Hematopoietic multipotent progenitor cell treated with erythropoietin and hydrocortisone succinate and interleukin-3 and kit ligand, for 15 days (in vitro differentiated cells): Measurements from ENCODE around the gene CDYL2.
"Not testable (repeated sequence)": the region's sequence is repeated elsewhere in the genome, so short reads cannot be mapped to it uniquely, and the experiment has no call there.

Source experiments
- DNase-seq: peaks from one replicate; pipeline ENCODE4 v3.0.0-alpha.2; 2015; ENCODE audit warnings: low spot score

Gene CDYL2, protein sequence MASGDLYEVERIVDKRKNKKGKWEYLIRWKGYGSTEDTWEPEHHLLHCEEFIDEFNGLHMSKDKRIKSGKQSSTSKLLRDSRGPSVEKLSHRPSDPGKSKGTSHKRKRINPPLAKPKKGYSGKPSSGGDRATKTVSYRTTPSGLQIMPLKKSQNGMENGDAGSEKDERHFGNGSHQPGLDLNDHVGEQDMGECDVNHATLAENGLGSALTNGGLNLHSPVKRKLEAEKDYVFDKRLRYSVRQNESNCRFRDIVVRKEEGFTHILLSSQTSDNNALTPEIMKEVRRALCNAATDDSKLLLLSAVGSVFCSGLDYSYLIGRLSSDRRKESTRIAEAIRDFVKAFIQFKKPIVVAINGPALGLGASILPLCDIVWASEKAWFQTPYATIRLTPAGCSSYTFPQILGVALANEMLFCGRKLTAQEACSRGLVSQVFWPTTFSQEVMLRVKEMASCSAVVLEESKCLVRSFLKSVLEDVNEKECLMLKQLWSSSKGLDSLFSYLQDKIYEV

DNA sequence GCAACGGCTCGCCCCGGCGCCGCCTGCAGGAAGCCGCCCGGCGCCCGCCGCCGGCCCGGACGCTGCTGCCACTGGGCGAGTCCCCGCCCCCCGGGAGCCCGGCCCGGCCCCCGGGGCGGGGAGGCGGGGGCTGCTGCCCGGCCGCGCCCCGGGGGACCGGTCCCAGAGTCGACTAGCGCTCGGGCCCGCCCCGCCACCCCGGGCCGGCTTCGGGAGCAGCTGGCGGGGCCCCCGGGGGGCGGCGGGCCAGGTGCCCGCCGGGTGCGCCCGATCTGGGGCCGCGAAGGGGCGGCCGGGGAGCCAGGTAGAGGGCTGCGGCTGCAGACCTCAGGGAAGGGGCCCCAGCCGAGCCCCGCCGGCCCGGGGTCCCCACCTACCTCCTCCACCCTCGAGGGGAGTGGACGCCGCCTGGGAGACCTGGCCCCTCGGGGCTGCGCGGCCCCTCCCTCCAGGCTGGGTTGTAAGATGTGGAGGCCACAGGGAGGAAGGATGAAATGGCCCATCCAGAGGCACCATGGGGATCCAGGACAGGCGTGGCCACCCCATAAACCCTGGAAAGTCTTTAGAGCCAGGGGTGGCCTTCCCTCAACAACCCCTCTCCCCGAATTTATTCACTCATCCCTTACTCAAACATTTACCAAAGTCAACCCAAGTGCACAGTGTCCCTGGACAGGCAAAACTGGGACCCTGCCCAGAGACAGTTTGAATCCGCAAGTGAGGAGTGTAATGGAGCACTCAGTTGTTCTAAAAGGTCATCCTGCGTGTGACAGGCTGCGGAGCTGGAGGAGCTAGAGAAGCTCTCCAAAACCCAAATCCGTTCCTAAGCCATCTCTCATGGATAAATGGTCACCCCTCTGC is at the start of gene CDYL2:
Gene CDYL2 (minus strand): TSS at position 73 of the 858 bp plus-strand sequence. CDS start 425 bp downstream, outside the sequence.
- DNase-seq = no peak

DNA sequence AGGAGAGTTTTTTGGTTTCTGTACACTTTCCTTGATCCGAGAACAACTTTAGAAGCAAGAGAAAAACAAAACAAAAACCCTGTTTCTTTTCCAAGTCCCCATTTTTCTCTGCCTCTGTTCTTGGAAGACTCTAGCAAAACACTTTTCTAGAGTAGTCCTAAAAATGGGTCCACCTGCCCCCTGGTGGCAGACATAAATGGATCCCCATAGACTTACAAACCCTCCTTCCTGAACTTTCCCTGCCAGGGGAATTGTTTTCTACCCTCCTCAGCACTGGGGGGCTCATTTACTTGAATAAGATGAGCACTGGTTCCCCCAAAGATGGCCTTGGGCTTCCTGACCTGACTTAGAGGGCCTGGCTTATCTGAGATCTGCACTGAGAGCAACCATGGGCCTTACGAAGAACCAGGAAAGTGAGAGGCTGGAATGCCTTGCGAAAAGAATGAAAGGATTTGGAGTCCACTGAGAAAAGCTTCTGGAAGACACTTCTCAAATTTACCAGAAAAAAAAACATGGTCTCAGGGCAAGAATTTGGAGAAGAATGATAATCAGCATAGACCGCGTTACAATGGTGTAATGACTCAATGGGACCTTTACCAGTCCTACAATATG is 48.0 kb upstream of the CDYL2 start:
- no peak for DNase-seq

DNA sequence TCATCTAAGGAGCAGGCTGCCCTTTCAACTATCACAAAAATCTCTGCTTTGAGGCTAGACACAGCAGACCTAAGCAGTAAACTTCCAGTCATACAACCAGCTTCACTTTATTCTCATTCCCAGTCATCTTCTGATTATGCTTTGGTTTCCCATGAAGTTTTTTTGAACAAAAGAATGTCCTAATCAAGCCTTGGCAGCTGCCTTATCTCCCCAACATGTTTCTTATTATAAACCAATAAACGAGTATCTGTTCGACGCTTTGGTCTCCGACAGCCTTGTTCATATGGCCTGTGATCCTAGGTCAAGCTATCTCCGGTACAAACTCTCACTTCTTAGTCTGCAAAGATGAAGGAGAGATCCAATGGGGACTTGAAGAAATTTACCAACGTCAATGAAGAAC is 47.4 kb upstream of the CDYL2 start:
- DNase-seq = no peak

DNA sequence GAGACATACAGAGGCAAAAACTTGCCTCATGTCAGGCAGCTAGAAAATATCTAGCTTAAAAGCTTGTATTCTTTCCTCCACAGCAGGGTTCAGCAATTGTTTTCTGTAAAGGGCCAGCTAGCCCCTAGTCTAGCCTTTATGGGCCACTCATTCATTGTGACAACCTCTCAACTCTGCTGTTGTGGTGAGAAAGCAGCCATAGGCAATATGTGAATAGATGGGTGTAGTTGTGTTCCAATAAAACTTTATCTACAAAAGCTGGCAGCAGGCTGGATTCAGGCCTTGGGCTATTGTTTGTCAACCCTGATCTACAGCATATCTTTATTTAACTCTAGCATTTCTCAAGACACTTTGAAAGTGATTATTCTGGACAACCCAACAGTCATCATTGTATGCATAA is 46.4 kb upstream of the CDYL2 start:
- no peak for DNase-seq

DNA sequence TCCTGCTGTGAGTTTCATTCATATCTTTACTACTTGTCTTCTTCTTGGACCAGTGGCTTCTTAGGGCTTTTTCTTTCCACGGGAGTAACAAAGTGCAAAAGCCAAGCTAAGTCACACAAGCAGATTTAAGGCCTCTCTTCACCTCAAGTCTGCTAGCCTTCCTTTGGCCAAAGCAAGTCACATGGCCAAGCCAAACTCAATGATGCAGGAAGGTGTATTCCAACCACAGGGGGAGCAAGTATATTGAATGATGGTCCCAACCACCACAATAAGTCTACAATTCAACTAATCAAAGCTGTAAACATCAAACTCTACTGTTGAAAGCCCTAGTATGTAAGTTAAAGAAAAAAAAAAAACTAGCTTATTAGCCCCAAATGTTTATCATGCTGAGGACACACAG is 44.5 kb upstream of the CDYL2 start:
- DNase-seq = no peak

DNA sequence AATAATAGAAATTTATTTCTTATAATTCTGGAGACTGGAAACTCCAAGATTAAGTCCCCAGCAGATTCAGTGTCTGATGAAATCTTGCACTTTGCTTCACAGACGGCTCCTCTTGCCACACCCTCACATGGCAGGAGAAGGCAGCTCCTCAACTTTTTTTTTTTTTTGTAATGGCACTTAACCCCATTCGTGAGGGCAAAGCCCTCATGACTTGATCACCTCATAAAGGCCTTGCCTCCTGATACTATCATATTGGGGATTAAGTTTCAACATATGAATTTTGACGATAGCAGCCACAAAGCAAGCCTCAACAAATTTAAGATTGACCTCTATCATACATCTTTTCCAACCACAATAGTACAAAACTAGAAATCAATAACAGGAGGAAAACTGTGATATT is 42.3 kb upstream of the CDYL2 start:
- DNase-seq = no peak

DNA sequence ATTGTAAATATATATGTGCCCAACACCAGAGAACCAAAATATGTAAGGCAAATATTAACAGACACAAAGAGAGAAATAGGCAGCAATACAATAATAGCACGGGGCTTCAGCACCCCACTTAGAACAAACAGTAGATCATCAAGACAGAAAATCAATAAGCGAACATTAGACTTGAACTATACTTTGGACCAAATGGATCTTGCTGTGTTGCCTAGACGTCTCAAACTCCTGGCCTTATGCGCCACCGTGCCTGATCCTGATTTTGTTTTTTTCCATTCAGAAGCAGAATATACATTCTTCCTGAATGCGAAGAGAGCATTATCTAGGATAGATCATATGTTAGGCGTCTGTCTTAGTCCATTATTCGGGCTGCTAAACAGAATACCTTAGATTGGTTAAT is 41.9 kb upstream of the CDYL2 start:
- no peak for DNase-seq

DNA sequence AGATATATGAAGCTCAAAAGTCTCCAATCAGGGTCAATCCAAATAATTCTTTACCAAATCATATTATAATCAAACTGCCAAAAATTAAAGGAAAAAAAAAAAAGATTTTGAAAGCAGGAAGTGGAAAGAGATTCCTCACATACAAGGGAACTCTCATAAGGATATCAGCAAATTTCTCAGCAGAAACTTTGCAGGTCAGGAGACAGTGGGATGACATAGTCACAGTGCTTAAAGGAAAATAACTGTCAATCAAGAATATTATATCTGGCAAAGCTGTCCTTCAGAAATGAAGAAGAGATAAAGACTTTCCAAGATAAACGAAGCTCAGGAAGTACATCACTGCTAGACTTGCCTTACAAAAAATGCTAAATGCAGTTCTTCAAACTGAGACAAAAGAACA is 40.0 kb upstream of the CDYL2 start:
- DNase-seq = no peak

DNA sequence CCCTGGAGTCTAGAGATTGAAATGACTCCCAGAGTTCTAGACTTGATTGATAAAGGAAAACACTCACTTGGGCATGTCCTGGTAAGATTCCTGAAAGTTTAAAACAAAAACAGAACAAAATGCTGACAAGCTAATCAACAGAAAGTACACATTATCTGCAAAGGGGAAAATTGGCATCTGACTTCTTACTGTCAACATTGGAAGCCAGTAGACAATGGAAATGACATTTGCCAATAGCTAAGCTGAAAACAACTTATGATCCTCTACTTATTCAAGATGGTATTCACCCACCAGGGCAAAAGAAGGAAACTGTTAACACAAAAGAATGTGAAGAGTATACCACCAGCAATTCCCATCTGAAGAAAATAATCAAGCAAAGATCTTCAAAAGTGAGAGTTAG is 36.8 kb upstream of the CDYL2 start:
- DNase-seq = no peak

DNA sequence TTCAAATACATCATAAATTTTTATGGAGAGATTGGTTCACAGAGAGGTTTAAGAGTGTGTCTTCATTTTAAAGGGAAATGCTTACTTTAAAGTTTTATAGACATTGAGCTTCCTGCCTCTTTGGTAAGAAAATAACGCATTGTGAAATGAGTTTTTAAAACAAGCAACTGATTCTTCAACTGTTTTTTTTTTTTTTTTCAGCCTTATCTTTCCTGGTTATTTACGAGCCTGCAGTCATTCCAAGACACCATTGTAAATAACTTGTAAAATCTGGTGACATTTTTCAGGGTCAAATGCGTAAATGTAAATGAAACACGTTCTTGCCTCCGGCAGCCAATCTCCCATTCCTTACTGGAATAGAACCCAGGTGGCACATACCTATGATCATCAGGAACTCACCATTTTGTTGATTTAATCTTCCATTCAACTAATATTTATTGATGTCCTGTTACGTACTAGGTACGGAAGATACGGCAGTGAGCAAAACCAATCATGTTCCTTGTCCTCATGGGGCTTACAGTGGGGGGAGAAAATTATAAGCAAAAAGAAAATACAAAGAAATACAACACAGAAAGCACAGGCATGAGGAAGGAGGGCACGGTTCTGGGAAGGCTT is 33.2 kb upstream of the CDYL2 start:
- no peak for DNase-seq

DNA sequence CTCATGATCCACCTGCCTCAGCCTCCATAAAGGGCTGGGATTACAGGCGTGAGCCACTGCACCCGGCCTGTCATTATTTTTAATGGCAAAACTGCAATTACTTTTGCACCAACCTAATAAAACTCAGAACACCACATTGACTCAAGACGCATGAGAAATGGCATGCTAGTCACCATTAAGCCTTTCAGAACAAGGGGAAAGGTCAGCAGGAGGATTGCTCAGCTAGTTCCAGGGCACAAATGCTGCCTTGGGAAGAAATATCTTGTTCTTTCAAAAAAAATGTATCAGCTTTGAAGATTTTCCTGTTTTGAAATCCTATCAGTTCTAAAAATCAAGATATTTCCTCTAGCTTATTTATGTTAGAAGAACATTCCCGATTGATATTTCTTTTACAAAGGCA is 32.4 kb upstream of the CDYL2 start:
- DNase-seq = no peak

DNA sequence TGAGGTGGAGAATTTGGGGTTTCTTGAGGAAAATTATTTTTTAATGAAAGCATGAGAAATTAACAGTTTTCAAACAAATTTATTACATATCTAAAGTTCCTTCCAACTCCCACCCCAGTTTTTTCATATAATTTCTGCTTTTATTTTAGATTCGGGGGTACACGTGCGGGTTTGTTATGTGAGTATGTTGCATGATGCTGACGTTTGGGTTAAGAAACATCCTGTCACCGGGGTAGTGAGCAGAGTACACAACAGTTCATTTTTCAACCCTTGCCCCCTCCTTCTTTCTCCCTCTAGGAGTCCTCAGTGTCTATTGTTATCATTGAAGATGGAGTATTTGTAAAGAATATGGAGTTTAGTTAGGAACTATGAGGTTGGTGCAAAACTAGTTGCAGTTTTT is 31.8 kb upstream of the CDYL2 start:
- DNase-seq = no peak

DNA sequence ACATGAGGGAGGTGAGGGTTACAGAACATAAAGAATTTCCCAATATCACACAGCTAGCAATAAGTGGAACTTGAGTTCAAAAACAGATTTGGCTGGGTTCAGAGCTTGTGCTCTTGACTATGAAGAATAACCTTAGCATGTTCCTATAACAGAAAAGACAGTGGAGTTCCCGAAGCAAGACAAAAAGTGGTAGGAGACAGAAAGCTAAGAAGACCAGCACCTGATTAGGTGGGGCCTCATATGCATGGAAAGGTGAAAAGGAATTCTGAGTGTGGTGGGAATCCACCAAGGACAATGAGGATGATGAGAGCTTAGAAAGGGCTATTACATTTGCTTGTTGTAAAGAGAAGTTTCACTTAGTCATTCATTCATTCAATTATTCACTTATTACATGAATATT is 26.6 kb upstream of the CDYL2 start:
- DNase-seq = no peak

DNA sequence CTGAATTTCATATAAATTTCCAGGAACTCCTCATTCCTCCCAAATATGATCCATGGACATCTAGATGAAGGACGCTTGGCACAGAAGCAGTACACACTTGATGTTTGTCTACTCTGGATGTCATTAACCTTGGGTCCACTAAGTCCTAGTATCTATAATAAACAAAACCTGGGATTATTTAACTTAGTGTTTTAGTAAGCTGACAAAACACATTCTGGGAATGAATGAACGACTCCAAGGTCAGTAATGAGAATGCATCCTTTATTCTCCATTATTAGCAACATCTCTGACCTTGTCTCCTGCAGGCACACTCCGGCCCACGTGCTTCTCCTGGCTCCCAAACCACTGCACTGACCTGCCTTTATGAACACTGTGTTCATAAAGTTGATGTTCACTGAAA is 24.1 kb upstream of the CDYL2 start:
- no peak for DNase-seq

DNA sequence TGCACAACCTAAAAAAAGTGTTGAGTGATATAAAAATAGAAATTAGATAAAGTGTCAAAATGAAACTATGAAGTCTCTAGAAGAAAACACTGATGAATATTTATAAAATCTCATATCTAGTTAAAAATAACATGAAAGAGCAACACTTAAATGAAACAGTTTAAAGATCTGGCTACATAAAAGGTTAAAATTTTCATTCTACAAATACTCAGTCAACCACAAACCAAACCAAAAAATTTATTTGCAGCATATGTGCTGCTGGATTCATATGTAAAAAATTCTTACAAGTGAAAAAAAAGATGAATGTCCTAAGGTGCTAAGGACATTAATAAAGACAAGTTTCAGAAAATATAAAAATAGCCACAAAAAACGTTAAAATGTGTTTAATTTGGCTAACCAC is 22.6 kb upstream of the CDYL2 start:
- DNase-seq = no peak

DNA sequence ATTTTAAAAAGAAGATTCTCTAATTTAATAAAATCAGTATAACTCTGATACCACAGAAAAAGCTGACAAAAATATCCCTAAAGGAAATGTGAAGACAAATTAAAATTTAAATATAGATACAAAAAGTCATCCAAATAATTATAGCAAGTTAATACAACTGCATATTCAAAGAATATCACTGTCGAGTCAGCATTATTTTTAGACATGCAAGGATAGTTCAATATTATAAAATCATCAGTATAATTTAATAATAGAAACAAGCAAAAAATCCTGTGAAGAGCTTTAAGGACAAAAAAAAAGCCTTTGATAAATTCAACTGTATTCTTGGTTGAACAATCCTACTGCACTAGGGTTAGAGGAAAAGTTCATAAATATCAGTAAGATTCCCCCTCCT is 21.0 kb upstream of the CDYL2 start:
- DNase-seq = no peak

DNA sequence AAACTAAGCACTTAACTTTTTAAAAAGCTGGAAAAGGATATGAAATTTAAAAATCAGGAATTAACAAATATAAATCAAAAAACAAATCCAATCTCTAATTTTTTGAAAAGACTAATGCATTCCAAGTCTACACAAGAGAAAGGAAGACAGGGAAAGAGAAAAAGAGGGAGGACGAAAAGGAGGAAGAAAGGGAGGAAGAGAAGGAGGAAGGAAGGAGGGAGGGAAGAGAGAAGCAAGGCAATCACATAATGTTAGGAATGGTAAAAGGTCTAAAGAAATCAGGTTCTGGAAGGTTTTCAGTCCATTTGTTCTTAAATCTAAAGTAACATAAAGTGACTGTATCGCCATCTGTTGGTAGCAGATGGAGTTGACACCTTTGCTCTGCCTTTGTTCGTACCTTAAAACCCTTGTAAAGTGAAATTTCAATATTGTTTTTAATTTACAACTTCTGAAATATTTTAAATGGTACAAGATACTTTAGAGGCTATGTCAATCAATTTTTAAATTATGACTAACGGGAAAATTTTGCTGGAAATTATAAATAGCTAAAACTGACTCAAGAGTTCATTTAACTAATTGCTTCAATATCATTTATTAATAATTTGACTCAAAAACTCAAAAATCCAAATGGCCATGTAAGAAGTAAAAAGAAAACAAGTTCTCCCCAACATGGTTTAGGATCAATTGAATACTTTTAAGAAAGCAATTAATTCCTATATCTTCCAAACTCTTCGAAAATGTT is 20.4 kb upstream of the CDYL2 start:
- DNase-seq = peak; percentile 37

DNA sequence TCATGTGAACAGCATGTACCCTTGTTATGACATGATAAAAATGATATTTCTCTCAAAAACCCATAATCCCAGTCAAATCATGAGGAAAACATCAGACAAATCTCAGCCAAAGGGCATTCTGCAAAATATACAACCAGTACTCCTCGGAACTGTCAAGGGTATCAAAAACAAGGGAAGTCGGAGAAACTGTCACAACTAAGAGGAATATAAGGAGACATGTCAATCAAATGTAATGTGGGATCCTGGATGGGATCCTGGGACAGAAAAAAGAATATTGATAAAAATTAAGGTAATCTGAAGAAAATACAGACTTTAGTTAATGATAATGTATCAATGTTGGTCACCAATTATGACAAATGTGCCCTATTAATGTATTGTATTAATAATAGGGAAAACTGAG is 15.6 kb upstream of the CDYL2 start:
- DNase-seq = no peak

DNA sequence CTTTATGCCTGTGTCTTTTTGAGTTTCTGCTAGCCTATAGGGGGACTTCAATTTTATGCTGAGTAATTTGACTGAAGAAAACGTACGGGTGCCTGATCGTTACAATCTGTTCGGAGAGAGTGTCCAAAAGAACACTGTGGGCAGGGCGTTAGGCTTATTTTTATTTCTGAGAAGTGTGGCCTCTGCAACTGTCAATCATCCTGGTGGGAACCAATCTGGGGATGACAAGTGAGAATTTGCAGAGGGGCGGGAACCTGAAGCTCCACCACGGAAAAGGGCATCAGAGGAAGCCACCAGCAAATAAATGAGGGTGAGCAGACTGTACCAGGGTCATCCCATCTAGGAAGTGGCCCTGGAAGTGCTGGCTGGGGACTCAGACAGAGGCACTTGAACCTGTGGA is 12.0 kb upstream of the CDYL2 start:
- DNase-seq = no peak

DNA sequence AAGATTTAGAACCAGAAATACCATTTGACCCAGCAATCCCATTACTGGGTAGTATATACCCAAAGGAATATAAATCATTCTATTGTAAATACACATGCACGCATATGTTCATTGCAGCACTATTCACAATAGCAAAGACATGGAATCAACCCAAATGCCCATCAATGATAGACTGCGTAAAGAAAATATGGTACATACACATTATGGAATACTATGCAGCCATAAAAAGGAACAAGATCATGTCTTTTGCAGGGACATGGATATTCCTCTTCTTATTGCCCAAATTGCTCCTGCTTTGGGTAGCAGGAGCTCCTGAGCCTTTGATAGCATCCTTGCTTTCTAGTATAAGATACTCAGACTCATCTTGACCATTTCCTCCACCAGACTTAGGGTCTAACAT is 10.9 kb upstream of the CDYL2 start:
- DNase-seq = not testable (repeated sequence)

DNA sequence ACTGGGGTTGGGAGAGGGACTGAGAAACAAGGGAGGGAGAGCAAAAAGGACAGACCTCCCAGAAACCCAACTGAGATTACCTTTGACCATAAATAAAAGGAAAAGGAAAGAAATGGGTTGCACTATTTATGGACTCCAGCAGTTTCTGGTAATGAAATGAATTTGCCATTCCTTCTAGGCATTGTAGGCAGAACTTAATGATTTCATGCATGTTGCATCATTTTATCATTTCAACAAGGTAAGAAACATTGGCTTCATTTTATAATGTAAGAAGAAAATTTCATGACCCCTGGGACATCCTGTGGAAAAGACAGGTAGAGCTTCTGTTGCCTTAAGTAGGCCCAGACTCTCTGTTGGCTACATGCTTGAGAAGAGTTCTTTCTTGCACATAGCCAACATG is 8.2 kb upstream of the CDYL2 start:
- DNase-seq = no peak

DNA sequence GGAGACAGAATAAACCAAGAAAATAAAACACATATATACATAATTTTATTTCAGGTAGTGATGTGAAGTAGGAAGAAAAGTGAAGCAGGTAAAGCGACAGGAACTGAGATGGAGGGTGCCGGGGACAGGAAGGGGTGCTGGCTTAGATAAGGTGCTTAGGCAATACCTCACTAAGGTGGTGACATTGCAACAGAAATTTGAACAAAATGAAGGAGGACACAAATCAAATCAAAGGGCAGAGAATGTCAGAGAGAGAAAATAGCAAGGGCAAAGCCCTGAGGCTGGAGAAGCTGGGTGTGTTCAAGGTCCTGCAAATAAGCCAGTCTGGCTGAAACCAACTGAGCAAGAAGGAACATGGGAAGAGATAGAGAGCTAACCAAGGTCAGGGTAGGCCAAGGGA is 5.0 kb upstream of the CDYL2 start:
- no peak for DNase-seq
